HEK293 (cell line): Measurements from ENCODE around the gene CCDC9.

Source experiments
- BCL11A ChIP-seq: fragments of 450-650 bp; formaldehyde crosslinking; IDR thresholded peaks from 2 replicates; pipeline ENCODE4 v1.5.1; 2016; ENCODE audit warnings: low read depth, missing biosample characterization, missing genetic modification characterization
- EGR2 ChIP-seq: fragments of 450-650 bp; formaldehyde crosslinking; IDR thresholded peaks from 2 replicates; pipeline ENCODE4 v1.5.1; 2016; ENCODE audit warnings: low read depth, missing biosample characterization, missing genetic modification characterization
- GLIS1 ChIP-seq: fragments of 450-650 bp; formaldehyde crosslinking; IDR thresholded peaks from 2 replicates; pipeline ENCODE4 v1.5.1; 2016; ENCODE audit warnings: missing biosample characterization, missing genetic modification characterization
- GLIS2 ChIP-seq: fragments of 450-650 bp; formaldehyde crosslinking; IDR thresholded peaks from 2 replicates; pipeline ENCODE4 v1.5.1; 2016; ENCODE audit warnings: missing biosample characterization, missing genetic modification characterization
- HOXD13 ChIP-seq: sonication (generic); formaldehyde crosslinking; IDR thresholded peaks from 2 replicates; pipeline ENCODE4 v1.8.0; 2022; ENCODE audit warnings: missing genetic modification reagents, borderline replicate concordance
- KLF7 ChIP-seq: fragments of 450-650 bp; formaldehyde crosslinking; IDR thresholded peaks from 2 replicates; pipeline ENCODE4 v1.5.1; 2016; ENCODE audit warnings: missing biosample characterization, missing genetic modification characterization, borderline replicate concordance
- KLF8 ChIP-seq: fragments of 450-650 bp; formaldehyde crosslinking; IDR thresholded peaks from 2 replicates; pipeline ENCODE4 v1.5.1; 2016; ENCODE audit warnings: missing biosample characterization, missing genetic modification characterization
- OSR2 ChIP-seq: fragments of 450-650 bp; formaldehyde crosslinking; IDR thresholded peaks from 2 replicates; pipeline ENCODE4 v1.5.1; 2016; ENCODE audit warnings: missing biosample characterization, missing genetic modification characterization
- TRIM28 ChIP-seq: IDR thresholded peaks from 2 replicates; pipeline ENCODE4 v1.6.1; 2011; ENCODE audit warnings: low read length, control low read depth, borderline replicate concordance
- TSHZ1 ChIP-seq: fragments of 450-650 bp; formaldehyde crosslinking; IDR thresholded peaks from 2 replicates; pipeline ENCODE4 v1.5.1; 2016; ENCODE audit warnings: missing biosample characterization, missing genetic modification characterization, borderline replicate concordance
- ZBTB17 ChIP-seq: fragments of 450-650 bp; formaldehyde crosslinking; IDR thresholded peaks from 2 replicates; pipeline ENCODE4 v1.5.1; 2016; ENCODE audit warnings: missing biosample characterization, missing genetic modification characterization
- ZBTB20 ChIP-seq: fragments of 450-650 bp; formaldehyde crosslinking; IDR thresholded peaks from 2 replicates; pipeline ENCODE4 v1.5.1; 2016; ENCODE audit warnings: missing biosample characterization, missing genetic modification characterization
- ZFP69B ChIP-seq: fragments of 450-650 bp; formaldehyde crosslinking; IDR thresholded peaks from 2 replicates; pipeline ENCODE4 v1.5.1; 2016; ENCODE audit warnings: missing biosample characterization, missing genetic modification characterization
- ZNF335 ChIP-seq: fragments of 450-650 bp; formaldehyde crosslinking; conservative IDR thresholded peaks from 2 replicates; pipeline ENCODE4 v1.5.1; 2016; ENCODE audit warnings: missing biosample characterization, missing genetic modification characterization
- ZNF416 ChIP-seq: fragments of 450-650 bp; formaldehyde crosslinking; IDR thresholded peaks from 2 replicates; pipeline ENCODE4 v1.5.1; 2016; ENCODE audit warnings: missing biosample characterization, missing genetic modification characterization
- ZNF501 ChIP-seq: fragments of 450-650 bp; formaldehyde crosslinking; IDR thresholded peaks from 2 replicates; pipeline ENCODE4 v1.5.1; 2016; ENCODE audit warnings: missing biosample characterization, missing genetic modification characterization
- ZNF514 ChIP-seq: fragments of 450-650 bp; formaldehyde crosslinking; IDR thresholded peaks from 2 replicates; pipeline ENCODE4 v1.5.1; 2016; ENCODE audit warnings: missing biosample characterization, missing genetic modification characterization
- ZNF530 ChIP-seq: fragments of 450-650 bp; formaldehyde crosslinking; IDR thresholded peaks from 2 replicates; pipeline ENCODE4 v1.5.1; 2016; ENCODE audit warnings: low read depth, missing biosample characterization, missing genetic modification characterization
- ZNF561 ChIP-seq: fragments of 450-650 bp; IDR thresholded peaks from 2 replicates; pipeline ENCODE4 v1.5.1; 2018; ENCODE audit warnings: missing biosample characterization, missing genetic modification characterization, borderline replicate concordance
- ZNF580 ChIP-seq: fragments of 450-650 bp; formaldehyde crosslinking; IDR thresholded peaks from 2 replicates; pipeline ENCODE4 v1.5.1; 2016; ENCODE audit warnings: missing biosample characterization, missing genetic modification characterization
- ZNF777 ChIP-seq: fragments of 450-650 bp; formaldehyde crosslinking; IDR thresholded peaks from 2 replicates; pipeline ENCODE4 v1.5.1; 2017; ENCODE audit warnings: missing biosample characterization, missing genetic modification characterization, borderline replicate concordance
- ZSCAN23 ChIP-seq: fragments of 450-650 bp; formaldehyde crosslinking; IDR thresholded peaks from 2 replicates; pipeline ENCODE4 v1.5.1; 2016; ENCODE audit warnings: missing biosample characterization, missing genetic modification characterization
- ZSCAN4 ChIP-seq: fragments of 450-650 bp; formaldehyde crosslinking; IDR thresholded peaks from 2 replicates; pipeline ENCODE4 v1.5.1; 2017; ENCODE audit warnings: missing biosample characterization, missing genetic modification characterization
- TF ChIP-seq, protein P1 (sequence below): fragments of 450-650 bp; formaldehyde crosslinking; IDR thresholded peaks from 2 replicates; pipeline ENCODE4 v1.5.1; 2016; ENCODE audit warnings: missing biosample characterization, missing genetic modification characterization
- TF ChIP-seq, protein P2 (sequence below): fragments of 450-650 bp; formaldehyde crosslinking; IDR thresholded peaks from 2 replicates; pipeline ENCODE4 v1.5.1; 2017; ENCODE audit warnings: missing biosample characterization, missing genetic modification characterization
- TF ChIP-seq, protein P3 (sequence below): fragments of 450-650 bp; formaldehyde crosslinking; IDR thresholded peaks from 2 replicates; pipeline ENCODE4 v1.5.1; 2016; ENCODE audit warnings: missing biosample characterization, missing genetic modification characterization
- TF ChIP-seq, protein P4 (sequence below): fragments of 450-650 bp; formaldehyde crosslinking; IDR thresholded peaks from 2 replicates; pipeline ENCODE4 v1.5.1; 2017; ENCODE audit warnings: missing biosample characterization, mild to moderate bottlenecking, missing genetic modification characterization, moderate library complexity

The CCDC9 gene

GRCh38 chr19:47228937-47229675 lies 27.2 kb upstream of the CCDC9 start (continued):
- TF ChIP-seq ZSCAN4 (tag by site-specific recombination) (peak; percentile 94), GLIS2 (no peak), ZBTB20 (tag by site-specific recombination) (0 out of 2 replicates have a peak, but pooled peaks have one; percentile 7), TRIM28 (0 out of 2 replicates have a peak, but pooled peaks have one; percentile 47), KLF7 (tag by site-specific recombination) (peak; percentile 12; the same call in 1 of the 2 replicates), ZNF416 (no peak; the same call in 1 of the 2 replicates), KLF8 (tag by site-specific recombination) (peak; percentile 76), ZBTB17 (tag by site-specific recombination) (peak; percentile 72), ZNF580 (tag by site-specific recombination) (peak; percentile 81; the same call in 1 of the 2 replicates), HOXD13 (CRISPR knock-in tag) (0 out of 2 replicates have a peak, but pooled peaks have one; percentile 36), ZNF530 (tag by site-specific recombination) (0 out of 2 replicates have a peak, but pooled peaks have one; percentile 33), ZFP69B (tag by site-specific recombination) (no peak; the same call in 1 of the 2 replicates), OSR2 (0 out of 2 replicates have a peak, but pooled peaks have one; percentile 23), GLIS1 (tag by site-specific recombination) (peak; percentile 29), EGR2 (tag by site-specific recombination) (peak; percentile 100), BCL11A (tag by site-specific recombination) (peak; percentile 75; the same call in 1 of the 2 replicates), ZSCAN23 (tag by site-specific recombination) (peak; percentile 65; the same call in 1 of the 2 replicates), ZNF514 (tag by site-specific recombination) (no peak), ZNF561 (tag by site-specific recombination) (no peak), TSHZ1 (tag by site-specific recombination) (peak; percentile 70; the same call in 1 of the 2 replicates), ZNF777 (peak; percentile 77), ZNF335 (tag by site-specific recombination) (peak; percentile 71; the same call in 1 of the 2 replicates), ZNF501 (peak; percentile 51; the same call in 1 of the 2 replicates)
- TF ChIP-seq, protein P1, sequence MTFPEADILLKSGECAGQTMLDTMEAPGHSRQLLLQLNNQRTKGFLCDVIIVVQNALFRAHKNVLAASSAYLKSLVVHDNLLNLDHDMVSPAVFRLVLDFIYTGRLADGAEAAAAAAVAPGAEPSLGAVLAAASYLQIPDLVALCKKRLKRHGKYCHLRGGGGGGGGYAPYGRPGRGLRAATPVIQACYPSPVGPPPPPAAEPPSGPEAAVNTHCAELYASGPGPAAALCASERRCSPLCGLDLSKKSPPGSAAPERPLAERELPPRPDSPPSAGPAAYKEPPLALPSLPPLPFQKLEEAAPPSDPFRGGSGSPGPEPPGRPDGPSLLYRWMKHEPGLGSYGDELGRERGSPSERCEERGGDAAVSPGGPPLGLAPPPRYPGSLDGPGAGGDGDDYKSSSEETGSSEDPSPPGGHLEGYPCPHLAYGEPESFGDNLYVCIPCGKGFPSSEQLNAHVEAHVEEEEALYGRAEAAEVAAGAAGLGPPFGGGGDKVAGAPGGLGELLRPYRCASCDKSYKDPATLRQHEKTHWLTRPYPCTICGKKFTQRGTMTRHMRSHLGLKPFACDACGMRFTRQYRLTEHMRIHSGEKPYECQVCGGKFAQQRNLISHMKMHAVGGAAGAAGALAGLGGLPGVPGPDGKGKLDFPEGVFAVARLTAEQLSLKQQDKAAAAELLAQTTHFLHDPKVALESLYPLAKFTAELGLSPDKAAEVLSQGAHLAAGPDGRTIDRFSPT (tag by site-specific recombination) = peak; percentile 62; the same call in 1 of the 2 replicates
- TF ChIP-seq, protein P2, sequence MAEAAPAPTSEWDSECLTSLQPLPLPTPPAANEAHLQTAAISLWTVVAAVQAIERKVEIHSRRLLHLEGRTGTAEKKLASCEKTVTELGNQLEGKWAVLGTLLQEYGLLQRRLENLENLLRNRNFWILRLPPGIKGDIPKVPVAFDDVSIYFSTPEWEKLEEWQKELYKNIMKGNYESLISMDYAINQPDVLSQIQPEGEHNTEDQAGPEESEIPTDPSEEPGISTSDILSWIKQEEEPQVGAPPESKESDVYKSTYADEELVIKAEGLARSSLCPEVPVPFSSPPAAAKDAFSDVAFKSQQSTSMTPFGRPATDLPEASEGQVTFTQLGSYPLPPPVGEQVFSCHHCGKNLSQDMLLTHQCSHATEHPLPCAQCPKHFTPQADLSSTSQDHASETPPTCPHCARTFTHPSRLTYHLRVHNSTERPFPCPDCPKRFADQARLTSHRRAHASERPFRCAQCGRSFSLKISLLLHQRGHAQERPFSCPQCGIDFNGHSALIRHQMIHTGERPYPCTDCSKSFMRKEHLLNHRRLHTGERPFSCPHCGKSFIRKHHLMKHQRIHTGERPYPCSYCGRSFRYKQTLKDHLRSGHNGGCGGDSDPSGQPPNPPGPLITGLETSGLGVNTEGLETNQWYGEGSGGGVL (tag by site-specific recombination) = peak; percentile 61
- TF ChIP-seq, protein P3, sequence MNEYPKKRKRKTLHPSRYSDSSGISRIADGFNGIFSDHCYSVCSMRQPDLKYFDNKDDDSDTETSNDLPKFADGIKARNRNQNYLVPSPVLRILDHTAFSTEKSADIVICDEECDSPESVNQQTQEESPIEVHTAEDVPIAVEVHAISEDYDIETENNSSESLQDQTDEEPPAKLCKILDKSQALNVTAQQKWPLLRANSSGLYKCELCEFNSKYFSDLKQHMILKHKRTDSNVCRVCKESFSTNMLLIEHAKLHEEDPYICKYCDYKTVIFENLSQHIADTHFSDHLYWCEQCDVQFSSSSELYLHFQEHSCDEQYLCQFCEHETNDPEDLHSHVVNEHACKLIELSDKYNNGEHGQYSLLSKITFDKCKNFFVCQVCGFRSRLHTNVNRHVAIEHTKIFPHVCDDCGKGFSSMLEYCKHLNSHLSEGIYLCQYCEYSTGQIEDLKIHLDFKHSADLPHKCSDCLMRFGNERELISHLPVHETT (tag by site-specific recombination) = peak; percentile 61
- TF ChIP-seq, protein P4, sequence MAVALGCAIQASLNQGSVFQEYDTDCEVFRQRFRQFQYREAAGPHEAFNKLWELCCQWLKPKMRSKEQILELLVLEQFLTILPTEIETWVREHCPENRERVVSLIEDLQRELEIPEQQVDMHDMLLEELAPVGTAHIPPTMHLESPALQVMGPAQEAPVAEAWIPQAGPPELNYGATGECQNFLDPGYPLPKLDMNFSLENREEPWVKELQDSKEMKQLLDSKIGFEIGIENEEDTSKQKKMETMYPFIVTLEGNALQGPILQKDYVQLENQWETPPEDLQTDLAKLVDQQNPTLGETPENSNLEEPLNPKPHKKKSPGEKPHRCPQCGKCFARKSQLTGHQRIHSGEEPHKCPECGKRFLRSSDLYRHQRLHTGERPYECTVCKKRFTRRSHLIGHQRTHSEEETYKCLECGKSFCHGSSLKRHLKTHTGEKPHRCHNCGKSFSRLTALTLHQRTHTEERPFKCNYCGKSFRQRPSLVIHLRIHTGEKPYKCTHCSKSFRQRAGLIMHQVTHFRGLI (tag by site-specific recombination) = no peak
